Fibroblast of skin of left quadriceps (primary cell): ENCODE measurements around the gene DPM2.

Experiments
- DNase-seq, 2 experiments: peaks; one replicate each; pipeline ENCODE4 v3.0.0-alpha.2; 2013; ENCODE audit warnings: low read depth in 2 of 2

DPM2 gene

GRCh38 chr9:127955294-127956015 is 17.8 kb upstream of the DPM2 start:
- no peak for DNase-seq

DNA sequence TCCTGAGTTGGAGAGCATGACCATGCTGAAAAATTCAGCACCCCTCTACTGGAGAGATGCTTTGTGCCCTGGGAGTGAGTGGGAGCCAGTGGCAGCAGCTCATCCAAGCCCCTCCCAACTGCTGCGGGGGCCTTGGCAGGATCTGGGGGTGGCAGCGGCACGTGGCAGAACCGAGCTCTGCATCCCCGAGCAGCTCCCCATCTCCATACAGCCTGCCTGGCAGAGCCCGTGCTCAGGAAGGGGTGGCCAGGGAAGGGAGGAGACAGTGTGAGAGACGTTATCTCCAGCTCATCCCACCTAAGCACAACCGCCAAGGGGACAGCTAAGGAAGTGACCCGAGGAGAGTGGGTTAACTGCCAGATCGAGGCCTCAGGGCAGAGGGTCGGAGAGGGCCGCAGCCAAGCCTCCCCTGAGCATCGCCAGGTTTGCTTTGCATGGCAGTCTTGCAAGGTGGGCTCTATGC is 17.2 kb upstream of the DPM2 start:
- DNase-seq = no peak

GRCh38 chr9:127953768-127954505 is 16.3 kb upstream of the DPM2 start:
- DNase-seq = no peak

GRCh38 chr9:127953154-127953553 is 15.5 kb upstream of the DPM2 start:
- no peak for DNase-seq

DNA sequence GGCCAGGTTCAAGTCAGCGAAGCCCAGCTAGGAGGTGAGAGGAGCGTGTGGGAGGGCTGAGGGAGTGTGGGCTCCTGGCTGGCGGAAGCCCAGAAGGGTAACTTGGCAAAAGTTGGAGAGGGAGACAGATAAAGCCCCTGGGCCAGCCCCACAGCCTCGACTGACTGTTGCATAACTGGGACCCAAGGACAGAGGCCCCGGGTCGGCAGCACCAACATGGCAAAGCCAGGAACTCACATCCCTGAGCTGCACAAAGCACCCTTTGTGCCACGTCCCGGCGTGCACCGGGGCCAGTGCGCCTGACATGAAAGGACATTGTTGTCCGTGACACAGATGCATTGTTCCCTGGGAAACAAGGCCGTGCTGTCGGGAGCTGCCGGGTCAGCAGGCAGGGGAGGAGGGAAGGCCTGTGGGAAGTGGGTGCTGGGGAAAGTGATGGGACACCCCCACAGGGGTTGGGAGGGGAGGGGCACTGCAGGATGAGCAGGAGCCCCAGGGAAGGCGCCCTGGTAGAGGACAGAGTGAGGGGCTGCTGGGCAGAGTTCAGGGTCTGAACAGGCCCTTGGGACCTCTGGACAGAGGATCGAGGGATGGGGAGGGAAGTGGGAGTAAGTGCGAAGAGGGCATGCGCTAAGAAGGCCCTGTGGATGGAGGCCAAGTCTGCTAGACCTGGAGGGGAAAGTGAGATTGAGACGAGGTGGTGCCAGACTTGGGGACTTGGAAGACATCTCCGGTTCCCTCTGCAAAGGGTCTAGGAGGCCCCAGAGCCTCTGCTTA is 13.0 kb upstream of the DPM2 start:
- no peak for DNase-seq

GRCh38 chr9:127949827-127950512 is 12.3 kb upstream of the DPM2 start:
- no peak for DNase-seq

DNA sequence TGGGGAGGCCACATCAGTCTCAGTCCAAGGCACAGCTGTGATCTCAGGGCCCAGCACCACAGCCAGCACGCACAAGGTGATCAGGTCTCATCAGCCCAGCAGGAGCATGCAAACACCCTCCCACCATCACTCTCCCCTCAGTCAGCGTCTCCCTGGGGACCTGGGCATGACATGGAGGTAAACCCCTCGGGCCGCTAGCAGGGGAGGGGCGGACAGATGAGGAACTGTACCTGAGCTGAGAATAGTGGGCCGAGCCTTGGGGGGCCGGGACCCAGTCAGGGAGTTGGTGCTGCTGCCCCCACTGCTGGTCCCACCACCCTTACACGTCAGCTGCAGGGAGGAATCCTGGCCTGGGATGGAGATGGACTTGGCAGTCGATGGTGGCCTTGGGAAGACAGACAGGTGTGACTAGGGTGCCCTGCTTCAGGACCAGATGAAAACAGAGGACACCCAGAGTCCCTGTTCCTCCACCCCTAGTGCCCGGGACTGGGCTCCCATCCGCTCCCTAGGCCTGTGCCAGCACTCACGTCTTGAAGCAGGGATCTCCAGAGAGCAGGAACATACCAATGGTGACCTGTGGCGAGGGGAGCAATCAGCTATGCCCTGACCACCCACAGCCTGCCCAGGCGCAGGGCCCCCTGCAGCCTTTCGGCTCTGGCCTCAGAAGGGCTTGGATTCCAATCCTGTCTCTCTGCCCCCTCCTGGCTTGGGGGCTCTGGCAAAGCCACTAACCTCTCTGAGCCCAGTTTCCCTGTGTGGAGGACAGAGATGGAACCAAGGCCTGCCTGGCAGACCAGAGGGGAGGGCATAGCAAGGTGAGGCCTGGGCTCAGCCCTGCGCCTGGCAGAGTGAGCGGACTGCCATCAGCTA is 10.4 kb upstream of the DPM2 start:
- no peak for DNase-seq

GRCh38 chr9:127946728-127947127 is 9.1 kb upstream of the DPM2 start:
- DNase-seq = no peak

- DNase-seq = no peak
Measured at GRCh38 chr9:127945942-127946341, 8.3 kb upstream of the DPM2 start.

DNA sequence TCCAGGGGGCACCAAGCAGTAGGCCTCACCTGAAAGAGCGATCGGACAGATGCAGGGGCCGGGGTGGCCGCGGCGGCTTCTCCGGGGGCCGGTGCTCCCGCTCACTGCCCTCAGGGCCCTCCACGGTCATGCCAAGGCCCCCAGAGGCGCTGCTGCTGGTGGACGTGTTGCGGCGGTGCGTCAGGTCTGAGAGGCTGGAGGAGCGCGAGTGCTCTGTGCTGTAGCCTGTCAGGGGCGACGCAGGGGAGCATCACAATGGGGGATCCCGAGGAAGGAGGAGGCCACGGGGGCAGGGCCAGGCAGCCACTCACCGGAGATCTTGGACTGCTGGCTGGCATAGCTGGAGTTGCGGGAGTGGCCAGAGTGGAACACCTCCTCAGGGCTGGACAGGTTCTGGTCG is 7.7 kb upstream of the DPM2 start:
- DNase-seq = no peak

DNA sequence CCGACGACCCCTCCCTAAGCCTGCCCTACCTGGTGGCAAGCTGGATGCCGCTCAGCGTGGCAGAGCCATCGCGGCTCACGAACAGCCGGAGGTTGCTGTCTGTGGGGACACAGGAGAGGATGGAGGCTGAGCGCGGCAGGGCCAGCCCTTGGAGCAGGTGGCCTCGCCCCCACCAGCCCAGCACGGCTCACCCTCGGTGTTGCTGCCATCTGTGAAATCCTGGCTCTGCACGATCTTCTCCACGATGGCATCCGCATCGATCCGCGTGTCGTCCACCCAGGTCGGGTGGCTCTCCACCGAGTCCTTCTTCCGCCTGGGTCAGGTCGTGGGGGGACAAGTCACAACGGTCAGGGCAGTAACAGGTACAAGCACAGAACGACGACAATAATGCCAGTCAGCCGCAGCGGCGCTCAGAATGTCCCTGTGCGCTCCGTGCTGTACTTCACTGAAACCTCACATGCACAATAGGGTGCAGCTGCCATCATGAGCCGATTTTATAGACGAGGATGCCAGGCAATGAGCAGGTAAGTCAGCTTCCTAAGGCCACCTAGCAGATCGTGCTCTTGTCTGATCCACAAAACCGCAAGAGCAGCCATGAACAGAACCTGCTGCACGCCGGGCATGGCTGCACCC is 7.0 kb upstream of the DPM2 start:
- no peak for DNase-seq

DNA sequence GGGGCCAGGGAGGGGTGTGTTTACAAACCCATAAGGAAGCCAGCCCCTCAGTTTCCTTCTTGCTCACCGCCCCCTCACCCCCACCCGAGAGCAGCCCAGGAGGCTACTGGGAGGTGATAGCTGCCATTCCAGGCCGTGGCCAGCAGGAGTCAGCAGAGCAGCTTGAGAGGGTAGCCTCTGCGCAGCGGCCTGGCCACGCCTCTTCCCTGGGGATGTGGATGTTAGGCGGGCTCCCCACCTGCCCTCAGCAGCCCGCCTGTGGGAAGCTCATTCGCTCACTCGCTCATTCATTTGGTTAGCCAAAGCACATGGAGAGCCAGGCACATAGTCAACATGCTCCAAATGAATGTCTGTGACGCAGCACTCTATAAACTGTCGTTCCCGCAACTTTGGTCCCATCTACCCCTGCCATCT is 6.1 kb upstream of the DPM2 start:
- peak in 1 of 2 experiments; percentile 47 for DNase-seq

- DNase-seq = no peak
Measured at GRCh38 chr9:127943011-127943662, 5.5 kb upstream of the DPM2 start.

- no peak for DNase-seq
Measured at GRCh38 chr9:127942216-127943010, 4.8 kb upstream of the DPM2 start.

DNA sequence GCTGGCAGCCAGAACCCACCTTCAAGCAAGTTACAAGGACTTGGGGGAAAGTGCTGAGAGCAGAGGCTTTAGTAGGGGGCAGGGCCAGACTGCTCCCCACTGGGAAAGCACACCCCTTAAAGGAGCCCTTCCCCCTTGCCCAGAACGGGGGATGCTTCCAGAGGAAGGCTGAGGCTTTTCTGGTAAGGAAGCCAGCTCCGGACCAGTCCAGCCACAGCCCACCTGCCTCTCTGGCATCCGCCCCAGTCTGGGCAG is 4.2 kb upstream of the DPM2 start:
- DNase-seq = no peak

GRCh38 chr9:127941062-127941960 is 3.7 kb upstream of the DPM2 start:
- DNase-seq = no peak

- DNase-seq = no peak
Measured at GRCh38 chr9:127940593-127940992, 2.9 kb upstream of the DPM2 start.

DNA sequence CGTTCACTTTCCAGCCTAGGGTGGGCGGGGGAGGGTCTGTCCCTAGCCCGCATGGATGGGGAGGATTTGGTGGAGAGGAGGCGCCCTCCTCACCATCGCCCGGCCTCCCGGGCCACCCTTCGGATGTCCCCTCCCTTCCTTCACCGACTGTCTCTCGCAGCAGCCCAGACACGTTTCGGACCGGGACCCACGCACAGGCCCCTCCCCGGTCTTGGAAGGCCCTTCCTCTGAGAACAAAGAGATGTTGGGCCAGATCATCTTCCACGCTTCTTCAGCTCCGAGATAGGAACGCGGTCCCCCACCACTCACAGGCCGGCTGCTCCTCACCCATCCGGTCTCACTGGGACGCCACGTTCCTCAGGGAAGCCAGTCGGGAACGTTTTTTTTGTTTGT is 640 bp upstream of the DPM2 start:
- DNase-seq = no peak

DNA sequence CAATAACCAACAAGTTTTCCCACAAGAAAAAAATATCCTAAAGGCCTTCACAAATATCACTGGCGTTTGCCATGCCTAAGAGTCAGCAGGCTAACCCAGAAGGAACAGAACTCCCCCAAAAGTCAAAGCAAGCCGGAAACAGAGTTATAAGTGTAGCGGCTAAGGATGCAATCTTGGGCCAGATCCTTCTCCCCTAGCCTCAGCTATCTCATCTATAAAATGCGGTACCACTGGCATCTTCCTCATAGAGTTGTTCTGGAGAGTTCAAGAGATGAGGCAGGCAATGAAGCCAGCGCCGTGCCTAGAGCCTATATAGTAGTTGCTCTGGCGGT is 632 bp downstream of the DPM2 start:
- DNase-seq = no peak
